ENCODE results near the gene GPR15LG.
A peak's percentile ranks its signal among the peaks of the same experiment; 100 is the strongest.
"Not testable (repeated sequence)": the region's sequence is repeated elsewhere in the genome, so short reads cannot be mapped to it uniquely, and the experiment has no call there.

GPR15LG gene

DNA sequence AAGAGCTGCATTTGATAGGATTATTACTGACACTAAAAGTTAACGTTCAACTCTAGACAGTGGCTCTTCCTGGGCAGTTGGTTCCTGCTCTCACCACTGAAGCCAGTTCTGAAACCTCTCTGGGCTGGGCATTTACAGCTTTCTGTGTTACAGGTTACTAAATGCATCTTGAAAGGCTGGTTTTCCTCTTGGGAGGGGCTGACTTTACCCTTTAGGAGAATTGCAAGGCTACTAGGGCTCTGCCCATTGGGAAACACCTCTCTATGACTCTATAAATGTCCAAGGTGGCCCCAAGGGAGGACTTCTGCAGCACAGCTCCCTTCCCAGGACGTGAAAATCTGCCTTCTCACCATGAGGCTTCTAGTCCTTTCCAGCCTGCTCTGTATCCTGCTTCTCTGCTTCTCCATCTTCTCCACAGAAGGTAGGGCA is at the start of gene GPR15LG:
Gene GPR15LG (plus strand): TSS at position 301 of the 429 bp plus-strand sequence. CDS start 51 bp downstream, at position 352.
- DNase-seq (ENCODE audit: low spot score) = no peak

DNA sequence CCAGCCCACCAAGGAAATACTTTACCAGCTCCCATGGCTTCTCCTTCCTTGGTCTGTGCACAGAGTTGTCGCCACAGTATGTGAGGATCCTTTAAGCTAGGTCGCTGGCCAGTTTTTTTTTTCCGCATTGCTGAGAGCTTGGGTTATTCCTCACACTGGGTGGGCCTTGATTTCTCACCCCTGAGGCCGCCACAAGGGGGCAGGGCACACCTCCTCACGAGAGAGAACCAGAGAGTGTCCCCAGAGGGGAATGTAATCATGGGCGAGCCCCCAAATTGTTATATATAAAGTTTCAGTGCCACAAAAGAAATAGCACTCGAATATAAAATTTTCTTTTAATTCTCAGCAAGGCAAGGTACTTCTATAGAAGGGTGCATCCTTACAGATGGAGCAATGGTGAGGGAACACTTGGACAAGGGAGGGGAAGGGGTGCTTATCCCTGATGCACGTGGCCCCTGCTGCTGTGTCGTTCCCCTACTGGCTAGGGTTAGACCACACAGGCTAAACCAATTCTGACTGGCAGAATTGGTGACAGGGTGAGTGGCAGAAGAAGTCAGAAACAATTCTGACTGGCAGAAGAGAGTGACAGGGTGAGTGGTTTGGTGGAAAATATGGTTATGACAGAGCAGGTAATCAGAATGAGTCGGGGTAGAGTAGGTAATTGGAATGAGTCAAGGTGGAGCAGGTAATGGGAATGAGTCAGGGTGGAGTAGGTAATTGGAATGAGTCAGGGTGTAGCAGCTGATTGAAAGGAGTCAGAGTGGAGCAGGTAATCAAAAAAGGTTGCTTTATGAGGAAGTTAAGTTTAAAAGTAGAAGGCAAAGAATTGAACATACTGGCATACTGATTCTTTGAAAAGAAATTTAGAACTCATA is 47.5 kb upstream of the GPR15LG start:
- DNase-seq (ENCODE audit: low spot score) = not testable (repeated sequence)

- DNase-seq (ENCODE audit: low spot score) = no peak
Observed at GRCh38 chr10:84126785-84127167, 46.8 kb upstream of the GPR15LG start.

DNA sequence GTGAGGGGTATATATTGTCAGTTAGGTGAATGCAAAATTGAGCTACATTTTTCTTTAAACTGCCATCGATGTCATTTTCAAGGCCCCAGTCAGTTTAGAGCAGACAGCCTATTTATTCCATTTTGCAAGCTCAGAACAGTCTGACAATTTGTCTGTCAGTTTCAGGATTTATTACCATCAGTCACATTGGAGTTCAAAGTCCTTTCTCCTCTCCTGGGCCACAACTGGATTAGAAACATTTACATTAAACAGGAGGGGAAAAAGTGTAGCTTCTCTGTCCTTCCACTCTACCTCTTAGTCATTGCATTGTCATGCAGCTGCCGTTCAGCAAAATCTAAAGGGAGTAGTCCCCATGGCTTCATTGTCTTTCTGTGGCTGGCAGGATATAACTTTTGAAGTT is 37.8 kb upstream of the GPR15LG start:
- no peak for DNase-seq (ENCODE audit: low spot score)

GRCh38 chr10:84137811-84138210 is 35.8 kb upstream of the GPR15LG start:
- DNase-seq (ENCODE audit: low spot score) = no peak

GRCh38 chr10:84138478-84139125 is 35.0 kb upstream of the GPR15LG start:
- DNase-seq (ENCODE audit: low spot score) = peak; percentile 21

DNA sequence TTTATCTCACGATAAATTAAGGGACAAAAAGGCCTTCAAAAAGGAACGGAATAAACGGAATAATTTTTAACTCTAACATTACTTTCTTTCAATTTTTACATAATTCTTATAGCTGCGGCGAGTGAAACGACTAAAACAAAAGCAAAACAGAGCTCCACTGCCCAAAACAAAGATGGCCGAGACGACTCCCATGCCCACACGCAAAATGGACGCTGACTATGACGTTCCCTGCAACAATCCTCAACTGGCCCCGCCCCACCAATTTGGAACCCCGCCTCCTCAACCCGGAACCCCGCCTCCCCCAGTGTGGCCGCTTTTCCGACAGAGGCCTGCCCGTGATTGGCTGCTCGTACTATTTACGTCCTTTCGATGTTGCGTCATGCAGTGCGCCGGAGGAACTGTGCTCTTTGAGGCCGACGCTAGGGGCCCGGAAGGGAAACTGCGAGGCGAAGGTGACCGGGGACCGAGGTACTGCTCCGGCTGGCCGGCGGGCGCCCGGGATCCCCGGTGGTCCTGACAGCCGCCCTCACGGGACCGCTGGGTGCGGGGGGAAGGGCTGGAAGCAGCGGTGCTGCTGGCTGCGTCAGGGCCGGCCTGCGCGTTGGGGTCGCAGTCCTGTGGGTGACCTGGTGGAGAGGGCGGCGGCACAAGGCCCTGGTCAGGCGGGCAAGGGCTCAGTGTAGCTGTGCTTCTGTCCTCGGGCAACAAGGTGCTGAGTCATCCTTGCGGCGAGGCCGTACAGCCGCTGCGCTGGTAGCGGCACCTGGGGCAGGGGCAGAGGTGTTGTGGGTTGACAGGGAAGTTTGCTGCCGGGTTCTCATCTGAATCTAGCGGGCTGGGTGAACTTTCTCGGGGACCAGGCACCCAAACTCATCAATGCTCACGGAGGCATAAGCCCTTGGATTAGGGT is 34.2 kb upstream of the GPR15LG start, which contains the start of gene GHITM:
Gene GHITM (plus strand): TSS at position 384 of the 910 bp plus-strand sequence. CDS start 1,992 bp downstream, outside the sequence.
- DNase-seq (ENCODE audit: low spot score) = peak; percentile 97

DNA sequence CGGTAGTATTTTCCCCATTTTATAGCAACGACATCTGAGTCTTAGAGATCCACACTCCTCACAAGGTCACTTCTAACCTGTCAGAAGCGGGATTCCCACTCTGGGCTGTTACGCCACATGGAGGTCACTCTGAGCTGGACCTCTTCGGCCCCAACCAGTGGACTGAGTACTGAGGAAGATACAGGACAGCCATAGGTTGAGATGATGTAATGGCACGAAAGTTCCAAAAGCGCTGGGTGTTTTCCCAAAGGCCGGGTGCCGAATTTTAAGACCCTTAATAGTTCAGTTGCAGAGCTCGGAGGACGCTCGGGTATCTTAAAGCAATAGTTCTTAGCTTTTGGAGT is 33.6 kb upstream of the GPR15LG start:
- DNase-seq (ENCODE audit: low spot score) = peak; percentile 19

DNA sequence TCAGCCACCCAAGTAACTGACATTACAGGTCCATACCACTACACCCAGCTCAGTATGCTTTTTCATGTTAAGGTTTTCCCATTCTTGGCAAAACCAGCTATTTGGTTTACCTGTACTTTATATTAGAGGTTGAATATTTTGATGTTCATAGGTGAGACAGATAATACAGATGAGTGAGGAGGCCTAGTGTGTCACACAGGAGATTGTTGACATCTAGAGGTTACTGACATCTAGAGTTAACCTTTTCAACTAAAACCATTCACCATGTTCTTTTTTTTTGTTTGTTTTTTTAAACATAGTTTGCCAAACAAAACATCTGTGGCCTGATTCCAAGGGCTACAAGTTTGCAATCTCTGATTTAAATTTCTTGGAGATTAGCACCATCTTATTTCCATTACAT is 26.3 kb upstream of the GPR15LG start:
- no peak for DNase-seq (ENCODE audit: low spot score)

- peak; percentile 61 for DNase-seq (ENCODE audit: low spot score)
Observed at GRCh38 chr10:84148006-84148597, 25.5 kb upstream of the GPR15LG start.

GRCh38 chr10:84149854-84150253 is 23.7 kb upstream of the GPR15LG start:
- DNase-seq (ENCODE audit: low spot score) = no peak

GRCh38 chr10:84152769-84153168 is 20.8 kb upstream of the GPR15LG start:
- no peak for DNase-seq (ENCODE audit: low spot score)

DNA sequence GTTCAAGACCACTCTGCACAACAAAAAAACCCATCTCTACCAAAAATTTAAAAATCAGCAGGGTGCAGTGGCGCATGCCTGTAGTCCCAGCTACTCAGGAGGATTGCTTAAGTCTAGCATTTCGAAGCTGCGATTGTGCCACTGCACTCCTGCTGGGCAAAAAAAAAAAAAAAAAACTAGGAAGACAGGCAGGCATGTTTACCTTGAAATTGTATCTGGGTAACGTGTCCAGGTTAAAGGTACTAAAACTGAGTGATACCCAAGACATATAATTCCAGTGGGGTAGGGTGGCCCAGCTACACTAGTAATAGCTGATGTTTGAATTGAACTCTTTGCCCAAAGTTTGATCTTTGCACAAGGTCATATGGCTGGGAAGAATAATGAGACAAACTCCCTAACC is 18.1 kb upstream of the GPR15LG start:
- DNase-seq (ENCODE audit: low spot score) = no peak

DNA sequence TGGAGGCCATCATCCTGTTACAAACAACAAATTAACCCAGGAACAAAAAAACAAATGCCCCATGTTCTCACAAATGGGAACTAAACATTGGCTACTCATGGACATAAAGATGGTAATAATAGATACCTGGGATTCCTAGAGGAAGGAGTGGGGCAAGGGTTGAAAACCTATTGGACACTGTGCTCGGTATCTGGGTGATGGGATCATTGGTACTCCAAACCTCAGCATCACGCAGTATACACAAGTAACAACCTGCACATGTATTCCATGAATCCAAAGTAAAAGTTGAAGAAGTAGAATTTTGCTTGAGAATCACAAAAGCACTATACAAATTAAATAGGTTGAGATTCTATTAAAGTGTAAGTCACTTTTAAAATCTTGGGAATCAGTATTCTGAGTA is 17.6 kb upstream of the GPR15LG start:
- no peak for DNase-seq (ENCODE audit: low spot score)

GRCh38 chr10:84156768-84157167 is 16.8 kb upstream of the GPR15LG start:
- DNase-seq (ENCODE audit: low spot score) = no peak

DNA sequence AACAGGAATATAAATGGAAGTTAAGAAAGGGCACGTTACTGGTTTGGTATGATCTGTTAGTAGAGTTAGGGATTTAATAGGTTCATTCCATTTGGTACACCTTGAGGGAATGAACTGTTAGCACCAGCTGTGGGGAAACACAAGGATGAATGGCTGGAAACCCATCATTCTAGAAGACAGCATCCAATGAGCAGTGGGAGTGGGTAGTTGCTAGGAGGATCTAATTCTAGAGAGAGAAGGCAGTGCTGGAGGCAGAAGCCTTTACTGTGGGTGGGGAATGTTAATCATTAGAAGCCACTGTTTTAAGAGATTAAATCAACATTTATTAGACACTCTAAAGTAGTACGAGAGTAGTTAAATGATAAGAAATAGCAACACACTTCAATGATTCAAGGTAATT is 15.5 kb upstream of the GPR15LG start:
- DNase-seq (ENCODE audit: low spot score) = no peak

GRCh38 chr10:84158550-84158949 is 15.1 kb upstream of the GPR15LG start:
- no peak for DNase-seq (ENCODE audit: low spot score)

DNA sequence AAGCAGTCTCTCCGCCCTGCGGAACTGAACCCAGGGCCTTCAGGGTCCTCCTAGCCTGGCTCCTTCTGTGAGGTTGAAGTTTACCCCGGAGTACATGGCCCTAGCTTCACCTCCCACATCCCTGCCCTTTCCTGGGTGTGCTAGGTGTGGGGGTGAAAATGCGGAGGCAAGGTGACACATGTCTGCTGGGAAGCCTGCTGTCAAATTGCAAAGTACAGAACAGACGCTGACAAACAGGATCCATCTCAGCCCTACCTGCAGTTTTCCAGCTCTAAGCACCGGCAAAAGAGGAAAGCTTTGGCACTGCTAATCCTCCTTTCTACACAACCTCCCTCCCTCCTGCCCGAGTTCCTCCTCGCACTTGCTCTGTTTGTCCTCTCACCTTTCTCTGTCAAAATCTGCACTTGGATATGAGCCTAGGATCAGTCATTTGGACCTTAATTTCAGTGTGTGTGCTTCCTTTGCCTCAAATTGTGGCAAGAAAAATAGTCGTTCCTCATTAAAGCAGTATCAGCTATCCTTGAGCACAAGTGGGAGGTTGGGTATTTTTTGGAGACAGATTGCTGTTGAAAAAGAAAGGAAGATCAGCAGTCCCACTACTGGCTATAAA is 14.4 kb upstream of the GPR15LG start:
- DNase-seq (ENCODE audit: low spot score) = no peak

DNA sequence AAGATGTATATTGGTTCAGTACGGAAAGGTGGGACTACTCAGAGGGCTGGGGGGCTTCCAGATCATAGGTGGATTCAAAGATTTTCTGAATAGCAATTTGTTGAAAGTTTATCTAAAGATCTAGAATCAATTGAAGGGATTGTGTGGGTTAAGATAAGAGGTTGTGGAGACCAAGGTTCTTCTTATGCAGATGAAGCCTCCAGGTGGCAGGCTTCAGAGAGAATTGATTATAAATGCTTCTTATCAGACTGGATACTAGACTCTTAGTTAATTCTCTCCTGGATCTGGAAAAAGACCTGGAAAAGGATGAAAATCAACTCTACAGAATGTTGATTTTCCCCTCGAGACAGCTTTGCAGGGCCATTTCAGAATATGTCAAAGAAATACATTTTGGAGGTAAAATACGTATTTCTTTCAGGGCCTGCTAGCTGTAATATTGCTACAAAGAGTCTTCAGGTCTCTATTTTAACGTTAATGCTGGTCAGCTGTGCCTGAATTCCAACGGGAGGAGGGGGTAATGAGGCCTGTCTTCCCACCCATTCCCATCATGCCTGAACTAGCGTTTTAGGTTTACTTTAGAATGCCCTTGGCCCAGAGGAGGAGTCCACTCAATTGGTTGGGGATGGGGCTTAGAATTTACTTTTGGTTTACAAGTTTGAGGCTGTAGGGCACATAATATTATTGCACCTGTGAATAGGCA is 12.8 kb upstream of the GPR15LG start:
- DNase-seq (ENCODE audit: low spot score) = no peak

- no peak for DNase-seq (ENCODE audit: low spot score)
Observed at GRCh38 chr10:84163996-84164395, 9.6 kb upstream of the GPR15LG start.

DNA sequence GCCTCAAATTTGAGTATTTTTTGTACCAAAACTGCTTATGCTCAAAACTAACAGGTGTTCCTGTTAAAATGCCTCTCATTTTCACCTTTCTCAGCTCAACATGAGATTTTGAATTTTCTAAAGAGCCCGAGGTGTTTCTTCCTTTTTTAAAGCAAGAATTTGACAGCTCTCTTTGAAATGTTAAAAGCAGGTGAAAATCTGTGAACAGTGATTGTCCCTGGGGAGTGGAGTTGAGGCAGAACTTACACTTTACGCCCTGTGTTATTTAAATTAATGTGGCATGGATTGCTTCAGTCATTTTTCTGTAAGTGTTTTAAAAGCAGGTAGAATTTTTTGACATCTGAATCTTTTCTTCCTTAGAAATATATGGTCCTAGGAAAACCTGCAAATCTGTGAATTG is 9.2 kb upstream of the GPR15LG start:
- DNase-seq (ENCODE audit: low spot score) = no peak
